IPS-18c (cell line): ENCODE measurements around the gene SNX9.
"Not testable (repeated sequence)": the region's sequence is repeated elsewhere in the genome, so short reads cannot be mapped to it uniquely, and the experiment has no call there.

ENCODE experiments used
- H3K4me3 ChIP-seq: 2 replicates; pipeline ENCODE4 v1.7.0; 2013; ENCODE audit warnings: low read depth, mild to moderate bottlenecking, low read length, moderate library complexity; ENCODE audit not compliant: insufficient read depth
- H3K9me3 ChIP-seq: one replicate; pipeline ENCODE4 v1.6.1; 2013; ENCODE audit warnings: mild to moderate bottlenecking, low read length, moderate library complexity; ENCODE audit not compliant: control insufficient read depth, insufficient read depth

SNX9 gene

GRCh38 chr6:157891544-157892362 is 68.7 kb downstream of the SNX9 start:
- Histone ChIP-seq H3K4me3 (no peak overlapping the region), H3K9me3 (no peaks in the 10 kb centered on the region)

DNA sequence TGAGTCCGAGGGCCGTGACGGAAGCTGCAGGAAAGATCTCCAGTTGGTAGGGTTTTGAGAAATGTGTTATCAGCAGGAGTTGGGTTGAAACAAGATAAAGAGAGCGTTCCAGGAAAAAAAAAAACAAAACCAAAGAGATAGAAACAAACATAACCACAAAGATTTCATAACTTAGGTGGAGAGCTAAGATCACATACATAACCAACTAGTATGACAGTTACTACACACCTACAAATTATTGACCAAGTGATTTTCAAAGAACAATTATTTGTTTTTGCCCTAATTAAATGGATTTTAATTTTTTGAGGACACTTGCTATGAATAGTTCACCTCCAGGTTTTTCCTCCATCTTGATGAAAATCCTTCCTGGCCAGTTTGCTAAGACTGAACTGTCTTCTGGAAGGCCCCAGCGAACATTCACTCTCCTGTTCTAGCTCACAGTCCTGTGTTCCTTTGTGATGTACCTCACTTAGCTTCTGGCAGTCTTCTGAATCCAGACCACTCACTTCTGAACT is 69.4 kb downstream of the SNX9 start:
- H3K9me3 ChIP-seq, result no peaks in the 10 kb centered on the region
- no peak overlapping the region for H3K4me3 ChIP-seq

GRCh38 chr6:157893238-157893637 is 70.2 kb downstream of the SNX9 start:
- H3K4me3 ChIP-seq, result no peak overlapping the region
- no peaks in the 10 kb centered on the region for H3K9me3 ChIP-seq

- no peak overlapping the region for H3K4me3 ChIP-seq
- H3K9me3 ChIP-seq, result no peaks in the 10 kb centered on the region
These were observed 72.5 kb downstream of the SNX9 start for GRCh38 chr6:157895585-157895984.

- H3K4me3 ChIP-seq, result no peak overlapping the region
- no peaks in the 10 kb centered on the region for H3K9me3 ChIP-seq
These were observed 73.9 kb downstream of the SNX9 start for GRCh38 chr6:157896932-157897331.

- no peak overlapping the region for H3K4me3 ChIP-seq
These were observed 75.1 kb downstream of the SNX9 start for GRCh38 chr6:157898169-157898568.

DNA sequence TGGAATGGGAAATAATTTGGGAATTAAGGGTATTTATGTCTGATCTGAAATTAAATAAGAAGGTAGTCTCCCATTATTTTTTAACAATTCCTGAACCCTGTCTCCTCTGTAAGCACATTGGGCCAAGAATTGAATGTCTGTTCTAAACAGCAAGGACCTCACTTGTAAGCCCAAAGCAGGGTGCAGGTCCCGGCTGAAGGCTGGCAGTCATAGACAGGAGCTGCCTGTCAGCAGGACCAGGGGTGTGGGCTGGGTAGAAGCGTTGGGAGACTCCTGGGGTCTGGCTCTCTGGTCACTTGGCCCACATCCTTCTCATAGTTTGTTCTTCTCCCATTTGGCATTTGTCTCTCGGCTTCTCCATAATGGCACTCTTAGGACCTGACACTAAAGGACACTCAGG is 75.6 kb downstream of the SNX9 start:
- no peaks in the 10 kb centered on the region for H3K9me3 ChIP-seq
- no peak overlapping the region for H3K4me3 ChIP-seq

More at GRCh38 chr6:157898169-157898568, 75.1 kb downstream of the SNX9 start:
- H3K9me3 ChIP-seq, result no peaks in the 10 kb centered on the region

GRCh38 chr6:157900262-157900661 is 77.2 kb downstream of the SNX9 start:
- H3K9me3 ChIP-seq, H3K4me3 ChIP-seq: not testable (repeated sequence)

GRCh38 chr6:157900751-157901150 is 77.7 kb downstream of the SNX9 start:
- H3K4me3 ChIP-seq, H3K9me3 ChIP-seq: not testable (repeated sequence)

- H3K4me3 ChIP-seq, result no peak overlapping the region
- no peaks in the 10 kb centered on the region for H3K9me3 ChIP-seq
These were observed 82.0 kb downstream of the SNX9 start for GRCh38 chr6:157904999-157905398.

DNA sequence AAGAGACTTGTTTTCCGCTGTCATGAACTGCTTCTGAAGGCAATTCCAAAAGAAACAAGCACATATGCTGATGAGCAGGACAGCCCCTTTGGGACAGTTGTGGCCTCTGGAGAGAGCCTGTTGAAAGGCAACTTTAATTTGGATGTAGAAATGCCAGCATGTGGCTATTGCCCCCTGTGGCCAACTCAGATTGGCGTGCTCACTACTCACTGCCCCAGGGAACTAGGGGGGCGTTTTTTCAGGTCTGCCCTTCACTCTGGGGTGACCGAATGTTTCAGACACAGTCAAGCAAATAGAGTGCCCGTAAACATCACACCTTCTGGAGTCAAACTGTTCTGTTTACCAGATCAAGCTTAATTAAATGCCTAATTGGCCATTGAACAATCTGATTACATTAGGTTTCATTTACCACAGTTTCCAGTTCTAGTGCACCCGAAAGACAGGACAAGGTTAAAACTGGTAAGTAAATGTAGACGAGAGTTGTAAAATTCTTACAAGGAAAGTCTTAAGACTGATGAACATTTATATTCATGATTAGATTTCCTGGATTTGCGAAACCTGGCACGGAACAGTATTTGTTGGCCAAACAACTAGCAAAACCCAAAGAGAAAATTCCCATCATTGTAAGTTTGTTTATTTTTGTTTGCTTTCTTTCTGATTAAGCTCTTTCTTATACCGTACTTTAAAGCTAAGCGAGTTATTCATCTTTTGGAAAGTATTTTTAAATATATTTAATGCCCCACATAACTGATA is 82.7 kb downstream of the SNX9 start:
- Histone ChIP-seq H3K4me3 (no peak overlapping the region), H3K9me3 (no peaks in the 10 kb centered on the region)

- H3K4me3 ChIP-seq, result no peak overlapping the region
- H3K9me3 ChIP-seq, result no peaks in the 10 kb centered on the region
These were observed 83.6 kb downstream of the SNX9 start for GRCh38 chr6:157906537-157907061.

- no peak overlapping the region for H3K4me3 ChIP-seq
- no peaks in the 10 kb centered on the region for H3K9me3 ChIP-seq
These were observed 84.6 kb downstream of the SNX9 start for GRCh38 chr6:157907651-157908050.

DNA sequence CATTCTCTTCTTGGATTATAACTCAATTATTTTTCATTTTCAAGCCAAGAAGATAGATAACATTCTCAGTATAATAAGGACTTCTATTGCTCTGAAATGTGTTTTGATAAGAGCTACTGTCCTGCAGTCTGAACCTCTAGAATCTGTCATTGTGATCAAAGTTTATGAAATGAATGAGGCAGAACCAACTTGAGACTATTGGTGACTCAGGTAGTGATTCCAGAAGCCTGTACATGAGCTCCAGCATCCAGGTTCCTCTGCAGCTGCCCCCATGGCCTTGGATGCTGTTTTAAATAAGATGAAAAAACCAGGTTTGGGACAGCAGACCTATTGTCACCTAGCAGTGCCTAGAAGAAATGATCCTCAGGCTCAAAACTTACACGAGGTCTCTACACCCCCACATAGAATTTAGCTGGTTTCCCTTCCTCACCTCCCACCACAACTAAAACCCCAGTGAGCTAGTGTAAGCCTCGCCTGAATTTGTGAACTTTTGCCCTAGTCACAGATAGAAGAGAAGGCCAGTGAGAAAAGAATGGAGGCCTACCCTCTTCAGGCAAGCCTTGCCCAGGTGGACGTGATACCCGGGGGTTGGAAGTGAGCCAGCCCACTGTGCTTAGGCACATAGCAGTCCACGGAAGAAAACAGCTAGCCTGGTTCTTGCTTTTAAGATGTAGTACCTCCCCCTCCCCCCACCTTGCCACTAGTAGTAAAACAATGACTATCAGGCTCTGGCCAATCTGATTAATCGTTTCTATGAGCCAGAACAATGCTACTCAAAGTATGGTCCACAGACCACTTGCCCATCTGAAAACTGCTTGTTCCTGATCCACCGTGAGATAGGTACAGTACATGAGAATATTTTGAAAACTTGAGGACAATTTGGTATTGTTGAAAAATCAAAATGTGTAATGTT is 85.6 kb downstream of the SNX9 start:
- H3K4me3 ChIP-seq, result no peak overlapping the region
- H3K9me3 ChIP-seq, result no peaks in the 10 kb centered on the region

GRCh38 chr6:157909282-157909664 is 86.2 kb downstream of the SNX9 start:
- Histone ChIP-seq H3K4me3 (no peak overlapping the region), H3K9me3 (no peaks in the 10 kb centered on the region)

DNA sequence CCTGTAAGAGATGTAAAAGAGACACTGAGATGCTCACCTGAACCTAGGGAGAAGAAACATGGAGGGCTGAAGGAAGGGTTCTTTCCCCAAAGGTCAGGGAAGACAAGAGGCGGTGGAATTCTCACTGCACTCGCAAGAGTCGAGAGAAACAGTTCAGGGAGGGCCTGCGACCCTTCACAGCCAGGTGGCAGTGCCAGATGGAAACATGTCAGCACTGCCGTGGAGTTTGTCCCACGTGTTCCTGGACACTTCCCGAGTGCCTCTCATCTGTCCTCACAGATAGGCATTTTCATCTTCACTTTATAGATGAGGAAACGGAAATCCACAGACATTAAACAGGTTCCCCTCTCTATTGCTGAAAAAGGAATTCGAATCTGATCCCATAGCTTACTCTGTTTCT is 88.2 kb downstream of the SNX9 start:
- no peaks in the 10 kb centered on the region for H3K9me3 ChIP-seq
- H3K4me3 ChIP-seq, result no peak overlapping the region

DNA sequence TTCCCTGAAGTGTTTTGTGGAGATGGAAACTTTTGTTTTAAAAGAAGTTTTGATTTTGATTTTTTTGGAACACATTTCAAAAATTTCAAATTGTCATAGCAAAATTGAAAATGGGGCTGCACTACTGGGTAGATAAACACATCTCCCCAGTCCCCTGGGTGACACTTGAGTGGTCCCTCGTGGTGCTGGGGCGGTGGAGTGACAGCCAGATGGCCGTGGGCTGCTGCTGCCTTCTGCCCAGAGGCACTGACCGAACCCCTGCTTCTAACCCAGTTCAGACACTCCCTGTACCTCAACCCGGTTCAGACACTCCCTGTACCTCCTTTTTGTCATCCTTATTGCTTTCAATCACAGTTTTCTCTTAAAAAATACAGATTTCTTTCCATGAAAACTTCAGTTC is 88.7 kb downstream of the SNX9 start:
- Histone ChIP-seq H3K4me3 (no peak overlapping the region), H3K9me3 (no peaks in the 10 kb centered on the region)
